Measurements from ENCODE around the gene BCLAF1. TPM values are rescaled to one million over a fixed set of nuclear protein-coding genes. Genes with fewer than 3 reads are reported as not detected.

Gene BCLAF1
- total RNA-seq, 4 donors from 2014 or later = 85.0 to 177 (median 104) TPM

DNA sequence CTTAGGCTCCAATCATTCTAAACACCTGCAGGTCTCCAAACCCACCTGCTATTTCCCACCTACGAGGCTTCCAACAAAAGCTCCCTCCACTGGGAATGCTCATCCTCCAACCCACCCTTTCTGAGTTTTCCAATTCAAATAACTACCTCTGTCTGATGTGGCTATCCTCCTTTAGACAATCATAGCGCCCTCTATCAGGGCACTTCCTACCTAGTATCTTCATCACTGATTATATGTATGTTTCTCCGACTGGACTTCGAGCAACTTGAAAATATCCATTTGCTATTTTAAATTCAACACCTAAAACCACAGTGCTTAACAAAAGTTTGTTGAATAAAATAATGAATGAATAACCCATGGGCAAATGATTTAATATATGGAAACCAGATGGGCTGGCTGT, 80.9 kb downstream of the BCLAF1 start:
- TF ChIP-seq POLR2A (IDR thresholded peaks at IDR 0.05) (no peak), CTCF (IDR thresholded peaks at IDR 0.05) (no peak)
- no peak overlapping the region for H3K4me3 ChIP-seq (ENCODE audit: low read depth, poor library complexity, severe bottlenecking)
- WGBS, 2 donors = 87 to 93% methylated on average over 4 of the region's 4 CpGs
- DNase-seq (ENCODE audit: low spot score in 2 of 2) = no peak
- intact Hi-C loops (cut with DNase I; ENCODE audit: low total_unique reads) = no loop called here

Other genes starting within 250 kb of the BCLAF1 start
- 1 to 10 TPM in 1 of 4 donors, under 1 TPM in 2, not detected in 1; 0.49 to 1.3 (median 0.76) TPM for gene MTFR2, start 39.5 kb downstream of the BCLAF1 start, total RNA-seq